HepG2 (cell line): ENCODE results near the gene TSGA10IP. TPM values are rescaled to one million over a fixed set of nuclear protein-coding genes. Genes with fewer than 3 reads are reported as not detected.
A peak's percentile ranks its signal among the peaks of the same experiment; 100 is the strongest.

Source experiments
- ARID4A ChIP-seq: sonication (generic); formaldehyde crosslinking; IDR thresholded peaks from 2 replicates; pipeline ENCODE4 v1.5.0; 2020; ENCODE audit warnings: mild to moderate bottlenecking, missing genetic modification reagents, borderline replicate concordance
- ATF3 ChIP-seq: sonication (generic); formaldehyde crosslinking; IDR thresholded peaks from 2 replicates; pipeline ENCODE4 v1.4.0; 2020; ENCODE audit warnings: missing genetic modification reagents
- CEBPB ChIP-seq: IDR thresholded peaks from 2 replicates; pipeline ENCODE4 v1.6.1; 2011; ENCODE audit warnings: low read depth, low read length, improper control_type of control experiment, borderline replicate concordance
- DNMT1 ChIP-seq: sonication (generic); formaldehyde crosslinking; IDR thresholded peaks from 2 replicates; pipeline ENCODE4 v1.5.1; 2020; ENCODE audit warnings: mild to moderate bottlenecking, missing genetic modification reagents
- DZIP1 ChIP-seq: sonication (generic); formaldehyde crosslinking; IDR thresholded peaks from 2 replicates; pipeline ENCODE4 v1.5.0; 2020; ENCODE audit warnings: mild to moderate bottlenecking, missing genetic modification reagents
- EED ChIP-seq: sonication (generic); formaldehyde crosslinking; IDR thresholded peaks from 2 replicates; pipeline ENCODE4 v1.5.0; 2020; ENCODE audit warnings: mild to moderate bottlenecking, missing genetic modification reagents
- FOXO1 ChIP-seq: sonication (generic); formaldehyde crosslinking; IDR thresholded peaks from 2 replicates; pipeline ENCODE4 v1.4.0; 2020; ENCODE audit warnings: missing genetic modification reagents
- KAT8 ChIP-seq: IDR thresholded peaks from 2 replicates; pipeline ENCODE4 v1.6.1; 2016; ENCODE audit warnings: missing genetic modification reagents, missing compliant biosample characterization
- MYC ChIP-seq: sonication (generic); formaldehyde crosslinking; IDR thresholded peaks from 2 replicates; pipeline ENCODE4 v1.9.0; 2021; ENCODE audit warnings: missing genetic modification reagents, borderline replicate concordance
- NCOA1 ChIP-seq: sonication (generic); formaldehyde crosslinking; IDR thresholded peaks from 2 replicates; pipeline ENCODE4 v1.9.0; 2021; ENCODE audit warnings: missing genetic modification reagents
- PHF20 ChIP-seq: sonication (generic); formaldehyde crosslinking; IDR thresholded peaks from 2 replicates; pipeline ENCODE4 v1.5.0; 2020; ENCODE audit warnings: mild to moderate bottlenecking, missing genetic modification reagents
- POLR2G ChIP-seq: fragments of 200-400 bp; formaldehyde crosslinking; IDR thresholded peaks from 2 replicates; pipeline ENCODE4 v1.6.1; 2018; ENCODE audit warnings: mild to moderate bottlenecking, low read depth, low read length, moderate library complexity
- SUZ12 ChIP-seq: fragments of 150-350 bp; IDR thresholded peaks from 2 replicates; pipeline ENCODE4 v1.6.1; 2014; ENCODE audit warnings: low read depth, low read length
- TOPORS ChIP-seq: sonication (generic); formaldehyde crosslinking; IDR thresholded peaks from 2 replicates; pipeline ENCODE4 v1.8.0; 2023; ENCODE audit warnings: mild to moderate bottlenecking, missing genetic modification reagents
- ZNF275 ChIP-seq: sonication (generic); formaldehyde crosslinking; IDR thresholded peaks from 2 replicates; pipeline ENCODE4 v1.8.0; 2022; ENCODE audit warnings: missing genetic modification reagents, mild to moderate bottlenecking, inconsistent platforms, borderline replicate concordance
- ZNF292 ChIP-seq: sonication (generic); formaldehyde crosslinking; IDR thresholded peaks from 2 replicates; pipeline ENCODE4 v1.8.1; 2022; ENCODE audit warnings: mild to moderate bottlenecking, low read depth, missing genetic modification reagents, borderline replicate concordance
- ZNF451 ChIP-seq: sonication (generic); formaldehyde crosslinking; IDR thresholded peaks from 2 replicates; pipeline ENCODE4 v1.5.0; 2020; ENCODE audit warnings: mild to moderate bottlenecking, missing genetic modification reagents
- ZNF558 ChIP-seq: sonication (generic); formaldehyde crosslinking; IDR thresholded peaks from 2 replicates; pipeline ENCODE4 v1.9.0; 2022; ENCODE audit warnings: mild to moderate bottlenecking, missing genetic modification reagents, borderline replicate concordance
- ZNF75D ChIP-seq: sonication (generic); formaldehyde crosslinking; IDR thresholded peaks from 2 replicates; pipeline ENCODE4 v1.8.1; 2023; ENCODE audit warnings: missing genetic modification reagents, mild to moderate bottlenecking, borderline replicate concordance
- ZNF776 ChIP-seq: sonication (generic); formaldehyde crosslinking; IDR thresholded peaks from 2 replicates; pipeline ENCODE4 v1.4.0; 2020; ENCODE audit warnings: mild to moderate bottlenecking, missing genetic modification reagents
- ZNF777 ChIP-seq: sonication (generic); formaldehyde crosslinking; IDR thresholded peaks from 2 replicates; pipeline ENCODE4 v1.4.0; 2020; ENCODE audit warnings: missing genetic modification reagents
- polyA plus RNA-seq, 8 experiments: library from polyadenylated mRNA; depleted of rRNA in 3 of 8; stranded (reverse) in 7 of 8; unstranded in 1 of 8; fragments of >200 nt; fragmentation: Illumina TruSeq in 4 of 8; extraction: Trizol in 4 of 8; gene quantifications; 2 replicates each; pipeline versions ENCODE4 v1.2.1 to v1.2.3, GENCODE V29; 2011 to 2016; ENCODE audit warnings: low read depth in 4 of 8, missing spikeins in 1 of 8, mixed read lengths in 1 of 8; ENCODE audit not compliant: insufficient read depth in 1 of 8
- total RNA-seq, 5 experiments: library from RNA; depleted of rRNA; stranded (reverse); fragments of >200 nt; fragmentation: Illumina TruSeq; extraction: Trizol; gene quantifications; 2 replicates each; pipeline ENCODE4 v1.2.3, GENCODE V29; 2016; ENCODE audit warnings: low read depth in 1 of 5

Gene TSGA10IP
- total and polyA plus RNA-seq, 2 of the 13 experiments (the other 11 are each of a cell fraction or from before 2014, with no cell fraction given): not detected

- no peak for TF ChIP-seq ZNF292 (CRISPR knock-in tag)
- peak; percentile 96 for TF ChIP-seq POLR2G
- TF ChIP-seq CEBPB: no peak
- TF ChIP-seq ZNF75D (CRISPR knock-in tag): no peak
- TF ChIP-seq NCOA1 (CRISPR knock-in tag): no peak
- peak; percentile 75 for TF ChIP-seq MYC
- peak; percentile 73; the same call in 1 of the 2 replicates for TF ChIP-seq ZNF777 (CRISPR knock-in tag)
- TF ChIP-seq EED: peak; percentile 94
- no peak for TF ChIP-seq ZNF558 (CRISPR knock-in tag)
- TF ChIP-seq ZNF776 (CRISPR knock-in tag): peak; percentile 85
- no peak for TF ChIP-seq DZIP1 (CRISPR knock-in tag)
- peak; percentile 97 for TF ChIP-seq PHF20 (CRISPR knock-in tag)
- TF ChIP-seq ZNF451 (CRISPR knock-in tag): no peak
- no peak for TF ChIP-seq ATF3 (CRISPR knock-in tag)
- TF ChIP-seq KAT8: peak; percentile 100
- no peak for TF ChIP-seq DNMT1 (CRISPR knock-in tag)
- peak; percentile 83; the same call in 1 of the 2 replicates for TF ChIP-seq ZNF275
- peak; percentile 57 for TF ChIP-seq SUZ12
- no peak; the same call in 1 of the 2 replicates for TF ChIP-seq TOPORS (CRISPR knock-in tag)
- TF ChIP-seq FOXO1 (CRISPR knock-in tag): no peak; the same call in 1 of the 2 replicates
- TF ChIP-seq ARID4A (CRISPR knock-in tag): peak; percentile 98
Measured at GRCh38 chr11:65961267-65962140, 16.2 kb downstream of the TSGA10IP start, which contains the start of gene SART1 (continued).
